ENCODE measurements around the gene PABPC1L. TPM values are rescaled to one million over a fixed set of nuclear protein-coding genes. Genes with fewer than 3 reads are reported as not detected.
A peak's percentile ranks its signal among the peaks of the same experiment; 100 is the strongest.

Gene PABPC1L
- total and polyA plus RNA-seq, 2 of the 13 experiments (the other 11 are each of a cell fraction or from before 2014, with no cell fraction given), result 30.8 to 252 TPM

- no peak for TF ChIP-seq ZNF20 (CRISPR knock-in tag; IDR thresholded peaks at IDR 0.05)
- no peak for TF ChIP-seq ZNF557 (CRISPR knock-in tag; IDR thresholded peaks at IDR 0.05)
- TF ChIP-seq HNF4G (IDR thresholded peaks at IDR 0.05; ENCODE audit: borderline replicate concordance, low read depth, low read length), result no peak
- no peak for TF ChIP-seq HNF4G (CRISPR knock-in tag; IDR thresholded peaks at IDR 0.05; ENCODE audit: borderline replicate concordance, low read depth)
- TF ChIP-seq JARID2 (CRISPR knock-in tag; IDR thresholded peaks at IDR 0.05; ENCODE audit: insufficient replicate concordance), result no peak
- no peak for TF ChIP-seq ZNF770 (CRISPR knock-in tag; IDR thresholded peaks at IDR 0.05)
- no peak for TF ChIP-seq ZNF83 (CRISPR knock-in tag; IDR thresholded peaks at IDR 0.05; ENCODE audit: borderline replicate concordance)
- no peak for TF ChIP-seq TBX2 (CRISPR knock-in tag; IDR thresholded peaks at IDR 0.05; ENCODE audit: borderline replicate concordance)
- no peak for TF ChIP-seq HES4 (CRISPR knock-in tag; IDR thresholded peaks at IDR 0.05; ENCODE audit: borderline replicate concordance)
- TF ChIP-seq ZNF383 (CRISPR knock-in tag; IDR thresholded peaks at IDR 0.05; ENCODE audit: borderline replicate concordance), result no peak
- no peak for TF ChIP-seq SIN3B (IDR thresholded peaks at IDR 0.05; ENCODE audit: low read length)
- TF ChIP-seq ZNF326 (CRISPR knock-in tag; IDR thresholded peaks at IDR 0.05; ENCODE audit: borderline replicate concordance), result no peak
- TF ChIP-seq PBX2 (CRISPR knock-in tag; IDR thresholded peaks at IDR 0.05), result no peak
- TF ChIP-seq ZSCAN29 (CRISPR knock-in tag; conservative IDR thresholded peaks at IDR 0.05), result no peak; the same call in 1 of the 2 replicates
- no peak for TF ChIP-seq SETDB1 (CRISPR knock-in tag; IDR thresholded peaks at IDR 0.05; ENCODE audit: borderline replicate concordance)
- TF ChIP-seq MAX (IDR thresholded peaks at IDR 0.05), result no peak
- TF ChIP-seq ZNF576 (CRISPR knock-in tag; IDR thresholded peaks at IDR 0.05), result no peak
- no peak for TF ChIP-seq ZFAT (CRISPR knock-in tag; conservative IDR thresholded peaks at IDR 0.05)
- no peak for TF ChIP-seq SIX1 (CRISPR knock-in tag; IDR thresholded peaks at IDR 0.05; ENCODE audit: borderline replicate concordance)
- TF ChIP-seq ZNF816 (CRISPR knock-in tag; IDR thresholded peaks at IDR 0.05; ENCODE audit: borderline replicate concordance), result no peak
- no peak for TF ChIP-seq GPBP1L1 (CRISPR knock-in tag; IDR thresholded peaks at IDR 0.05)
- no peak for TF ChIP-seq GTF2F1 (IDR thresholded peaks at IDR 0.05; ENCODE audit: low read length)
- TF ChIP-seq MAFF (IDR thresholded peaks at IDR 0.05; ENCODE audit: low read depth, low read length), result no peak
- no peak for TF ChIP-seq IRF2 (CRISPR knock-in tag; IDR thresholded peaks at IDR 0.05)
- TF ChIP-seq JUND (CRISPR knock-in tag; IDR thresholded peaks at IDR 0.05), result 0 out of 2 replicates have a peak, but pooled peaks have one; percentile 33
Measured at GRCh38 chr20:44908987-44909871, 631 bp upstream of the PABPC1L start (continued).

All from HepG2 (cell line).